Stimulated activated CD4-positive, alpha-beta T cell treated with anti-CD3 and anti-CD28 coated beads, Interleukin-1b, Interleukin-23, amount 100 ng/mL, for 4 hours (primary cell): Measurements from ENCODE around the gene SUMO1.
A peak's percentile ranks its signal among the peaks of the same experiment; 100 is the strongest.
"Not testable (repeated sequence)": the region's sequence is repeated elsewhere in the genome, so short reads cannot be mapped to it uniquely, and the experiment has no call there.

Source experiments
- DNase-seq, 2 donors: peaks; one replicate each; pipeline ENCODE4 v3.0.0-alpha.2; 2020; ENCODE audit warnings: low read depth in 2 of 2

Gene SUMO1

DNA sequence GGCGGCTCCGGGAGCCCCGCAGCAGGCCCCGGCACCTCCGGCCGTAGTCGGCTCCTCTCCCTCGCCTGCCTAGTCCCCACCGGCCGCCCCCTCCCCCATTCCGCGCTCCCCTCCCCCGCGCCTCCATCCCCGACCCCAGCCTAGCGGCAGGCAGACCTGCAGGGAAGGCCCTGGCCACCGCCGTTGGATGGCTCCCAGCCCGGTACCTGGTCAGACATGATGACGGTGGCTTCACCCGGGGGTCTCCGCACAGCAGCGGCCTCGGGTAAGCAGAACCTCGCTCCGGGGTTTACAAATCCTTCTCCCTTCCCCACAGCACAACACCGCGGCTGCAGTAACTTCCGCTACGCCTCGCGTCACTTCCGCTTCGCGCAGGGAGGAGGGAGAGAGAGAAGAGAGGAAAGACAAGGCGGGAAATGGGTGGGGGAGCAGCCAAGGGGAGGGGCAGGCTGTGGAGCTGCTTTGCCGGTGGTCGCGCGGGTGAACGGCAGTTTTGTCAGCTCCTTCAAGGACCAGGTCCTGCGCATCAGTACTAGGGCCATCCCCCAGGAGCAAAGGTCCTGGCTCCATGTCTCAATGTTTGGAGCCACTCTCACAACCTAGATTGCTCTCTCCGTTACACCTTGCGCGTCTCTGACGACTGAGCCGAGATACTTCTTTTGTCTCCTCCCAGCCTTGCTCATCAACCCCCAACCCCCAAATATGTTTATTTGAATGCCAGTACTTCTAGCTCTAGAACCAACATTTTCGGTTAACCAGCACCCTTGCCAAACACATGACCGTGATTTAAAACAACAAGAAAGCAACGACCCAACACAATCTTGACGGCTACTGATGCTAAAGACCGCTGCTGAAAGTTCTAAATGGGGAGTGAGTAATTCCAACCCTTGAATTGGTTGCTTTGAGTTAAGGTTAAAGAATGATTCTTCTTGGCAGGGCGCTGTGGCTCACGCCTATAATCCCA lies at the start of gene SUMO1:
Gene SUMO1 (minus strand): TSS at position 364 of the 964 bp plus-strand sequence. CDS start 146 bp downstream, at position 218.
- peak; percentile 78 to 79 for DNase-seq

DNA sequence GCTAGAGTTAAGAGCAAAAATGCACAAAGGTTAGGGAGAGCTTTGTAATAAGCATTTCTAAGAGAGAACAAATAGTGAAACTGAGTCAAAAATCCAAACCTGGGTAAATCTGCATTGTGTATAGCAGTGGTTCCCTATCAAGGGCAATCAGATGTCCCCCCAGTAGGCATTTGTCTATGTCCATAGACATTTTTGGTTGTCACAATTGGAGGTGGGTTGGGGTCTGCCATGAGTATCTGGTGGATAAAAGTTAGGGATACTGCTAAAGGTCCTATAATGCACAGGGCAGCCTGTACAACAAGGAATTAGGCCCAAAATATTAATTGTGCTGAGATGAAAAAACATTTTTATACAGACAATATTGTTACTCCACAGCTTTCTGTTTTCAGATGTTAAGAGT lies 48.2 kb upstream of the SUMO1 start:
- DNase-seq, result no peak

DNA sequence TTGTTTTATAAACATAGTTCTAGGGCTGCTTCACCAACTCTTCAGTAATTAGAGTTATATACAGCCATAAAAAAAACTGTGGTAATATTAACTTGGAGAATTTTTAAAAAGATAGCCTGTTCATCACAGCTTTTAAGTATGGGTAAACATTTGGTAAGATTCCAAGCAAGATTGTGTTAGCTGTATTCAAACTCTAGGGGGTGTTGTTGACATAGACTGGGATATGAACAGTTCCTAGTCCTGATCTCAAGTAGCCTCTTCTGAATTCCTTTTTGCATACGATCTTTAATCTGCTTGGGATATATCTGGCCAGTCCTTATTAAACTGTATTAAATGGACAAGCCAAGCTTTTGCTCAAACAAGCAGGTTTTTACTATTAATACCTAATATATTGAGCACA lies 40.5 kb upstream of the SUMO1 start:
- DNase-seq, result no peak

DNA sequence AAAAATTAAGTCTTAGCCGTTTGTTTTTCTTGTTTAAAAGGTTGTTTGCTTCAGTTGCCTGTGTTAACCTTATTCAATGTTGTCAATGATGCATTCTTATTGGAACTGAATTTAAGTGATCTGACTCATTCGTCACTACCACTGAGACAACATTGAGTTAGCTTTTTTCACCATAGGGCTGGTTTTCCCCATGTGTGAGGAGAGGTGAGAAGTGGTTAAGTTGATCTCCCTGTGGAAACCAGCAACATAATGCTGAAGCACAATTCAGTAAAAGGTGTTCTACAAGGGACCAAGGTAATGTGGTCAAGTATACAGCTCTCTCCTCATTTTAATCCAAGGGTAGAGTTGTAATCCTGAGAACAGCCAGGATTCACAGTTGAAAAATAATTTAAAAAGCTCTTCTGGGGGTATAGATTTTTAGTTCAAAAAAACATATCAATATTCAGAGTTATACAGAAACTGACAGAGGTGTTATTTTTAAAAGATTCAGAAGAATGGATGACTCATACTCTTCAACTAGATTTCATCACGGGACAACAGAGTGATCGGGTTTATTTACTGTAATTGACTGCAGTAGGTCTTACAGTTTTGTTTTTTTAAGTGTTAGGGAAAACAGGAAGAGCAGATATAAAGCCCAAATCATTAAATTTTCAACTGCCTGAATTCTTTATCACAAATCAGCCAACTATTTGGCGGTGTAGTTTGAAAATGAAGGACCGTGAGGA lies 39.8 kb upstream of the SUMO1 start:
- DNase-seq, result no peak

DNA sequence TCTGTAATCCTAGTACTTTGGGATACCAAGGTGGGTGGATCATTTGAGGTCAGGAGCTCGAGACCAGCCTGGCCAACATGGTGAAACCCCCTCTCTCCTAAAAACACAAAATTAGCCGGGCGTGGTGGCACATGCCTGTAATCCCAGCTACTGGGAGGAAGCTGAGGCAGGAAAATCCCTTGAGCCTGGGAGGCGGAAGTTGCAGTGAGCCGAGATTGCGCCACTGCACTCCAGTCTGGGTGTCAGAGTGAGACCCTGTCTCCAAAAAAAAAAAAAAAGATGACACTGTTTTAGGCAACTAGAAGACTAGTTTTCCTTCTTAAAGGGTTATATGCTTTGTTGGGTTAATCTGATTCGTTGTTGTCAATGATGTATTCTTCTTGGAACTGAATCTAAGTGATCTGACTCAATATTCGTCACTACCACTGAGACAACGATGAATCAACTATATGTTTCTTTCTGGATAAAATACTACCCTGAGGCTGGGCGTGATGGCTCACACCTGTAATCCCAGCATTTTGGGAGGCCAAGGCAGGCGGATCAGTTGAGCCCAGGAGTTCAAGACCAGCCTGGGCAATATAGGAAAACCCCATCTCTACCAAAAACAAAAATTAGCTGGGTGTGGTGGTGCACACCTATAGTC lies 37.8 kb upstream of the SUMO1 start:
- DNase-seq, result not testable (repeated sequence)

DNA sequence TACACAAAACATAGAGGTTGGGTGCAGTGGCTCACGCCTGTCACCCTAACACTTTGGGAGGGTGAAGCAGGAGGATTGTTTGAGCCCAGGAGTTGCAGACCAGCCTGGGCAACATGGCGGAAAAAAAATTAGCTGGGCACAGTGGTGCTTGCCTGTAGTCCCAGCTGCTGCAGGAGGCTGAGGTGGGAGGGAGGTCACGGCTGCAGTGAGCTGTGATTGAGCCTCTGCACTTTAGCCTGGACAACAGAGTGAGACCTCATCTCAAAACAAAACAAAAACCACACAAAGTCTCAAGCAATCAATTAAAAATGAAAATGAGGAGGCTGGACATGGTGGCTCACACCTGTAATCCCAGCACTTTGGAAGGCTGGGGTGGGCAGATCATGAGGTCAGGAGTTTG lies 32.1 kb upstream of the SUMO1 start:
- DNase-seq, result no peak

DNA sequence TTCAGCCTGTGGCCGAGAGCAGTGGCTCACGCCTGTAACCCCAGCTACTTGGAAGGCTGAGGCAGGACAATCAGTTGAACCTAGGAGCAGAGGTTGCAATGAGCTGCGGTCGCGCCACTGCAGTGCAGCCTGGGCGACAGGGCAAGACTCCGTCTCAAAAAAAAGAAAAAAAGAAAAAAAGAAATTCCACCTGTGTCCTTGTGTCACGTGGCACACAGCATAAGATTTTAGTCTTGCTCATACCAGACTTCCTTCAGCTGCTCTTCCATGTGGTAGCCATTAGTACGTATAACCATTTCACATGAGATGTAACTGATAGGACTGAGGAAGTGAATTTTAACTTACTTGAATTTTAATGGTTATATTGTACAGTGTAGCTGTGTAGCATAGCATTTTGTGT lies 31.2 kb upstream of the SUMO1 start:
- DNase-seq, result no peak

DNA sequence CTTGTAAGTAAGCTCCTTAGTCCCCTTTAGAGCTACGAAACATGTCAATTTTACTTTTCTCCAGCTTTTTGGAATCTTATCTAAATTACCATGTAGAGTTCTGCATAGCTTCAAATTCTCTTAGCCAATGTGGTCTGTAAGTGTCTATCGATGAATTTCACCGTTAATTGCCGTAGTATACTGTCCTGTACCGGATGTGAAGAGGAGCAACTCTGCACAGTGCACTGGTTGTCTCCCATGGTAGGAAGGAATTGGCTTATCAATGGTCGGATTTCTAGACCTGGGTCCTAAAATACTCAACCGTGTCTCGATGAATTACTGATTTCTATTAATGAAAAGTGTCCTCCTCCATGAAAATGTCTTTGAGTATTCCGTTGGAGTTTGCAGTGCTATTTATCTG lies 29.1 kb upstream of the SUMO1 start:
- no peak for DNase-seq

DNA sequence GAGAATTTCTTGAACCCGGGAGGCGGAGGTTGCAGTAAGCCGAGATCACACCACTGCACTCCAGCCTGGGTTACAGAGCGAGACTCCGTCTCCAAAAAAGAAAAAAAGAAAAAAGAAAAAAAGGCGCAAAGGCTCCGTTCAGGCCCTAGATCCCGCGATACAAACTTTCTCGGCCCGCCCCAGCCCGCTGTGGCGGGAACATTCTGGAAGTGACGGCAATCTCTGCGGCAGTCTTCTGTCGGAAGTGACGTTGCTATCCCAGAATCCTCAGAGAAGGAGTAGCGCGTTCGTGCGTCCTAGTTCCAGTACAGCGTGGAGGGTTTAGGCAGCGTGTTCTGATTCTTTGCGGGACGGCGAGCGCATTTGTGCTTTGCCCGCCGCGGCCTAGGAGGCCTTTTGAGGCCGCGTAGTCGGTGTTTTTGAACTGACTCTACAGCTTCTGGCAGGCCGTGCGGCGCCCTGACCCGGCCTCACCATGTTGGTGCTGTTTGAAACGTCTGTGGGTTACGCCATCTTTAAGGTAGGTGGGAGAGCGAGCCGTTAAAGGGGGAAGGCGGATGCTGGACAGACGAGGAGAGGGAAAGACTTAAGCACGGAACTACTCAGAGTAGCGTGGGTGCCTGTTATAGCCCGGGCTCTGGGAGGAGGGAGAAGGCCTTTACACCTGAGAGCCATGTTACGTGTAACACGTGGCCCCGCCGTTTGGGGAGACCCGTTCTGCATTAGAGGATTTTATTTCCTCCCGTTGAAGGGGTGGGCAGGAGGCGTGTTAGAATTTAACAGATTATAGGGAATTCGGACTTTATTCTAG lies 27.3 kb upstream of the SUMO1 start, which contains the start of gene NOP58:
Gene NOP58 (plus strand): TSS at position 297 of the 811 bp plus-strand sequence. CDS start 179 bp downstream, at position 476.
- peak; percentile 74 to 80 for DNase-seq

DNA sequence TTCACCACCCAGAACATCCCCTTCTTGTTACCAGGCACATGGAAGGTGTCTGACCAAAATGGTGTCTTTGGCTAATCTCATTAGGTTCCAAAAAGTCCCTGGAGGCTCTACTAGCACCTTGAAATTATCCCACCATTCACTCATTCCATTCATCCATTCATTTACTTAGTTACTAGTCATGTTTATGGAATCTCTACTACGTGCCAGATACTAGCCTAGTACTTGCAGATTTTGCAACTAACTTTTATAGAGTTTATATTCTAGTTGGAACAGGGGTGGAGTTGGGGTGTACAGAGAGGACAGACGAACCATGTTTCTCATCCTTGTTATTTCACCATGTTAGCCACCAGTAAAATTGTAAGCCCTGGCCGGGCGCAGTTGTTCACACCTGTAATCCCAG lies 23.1 kb upstream of the SUMO1 start:
- DNase-seq, result no peak

DNA sequence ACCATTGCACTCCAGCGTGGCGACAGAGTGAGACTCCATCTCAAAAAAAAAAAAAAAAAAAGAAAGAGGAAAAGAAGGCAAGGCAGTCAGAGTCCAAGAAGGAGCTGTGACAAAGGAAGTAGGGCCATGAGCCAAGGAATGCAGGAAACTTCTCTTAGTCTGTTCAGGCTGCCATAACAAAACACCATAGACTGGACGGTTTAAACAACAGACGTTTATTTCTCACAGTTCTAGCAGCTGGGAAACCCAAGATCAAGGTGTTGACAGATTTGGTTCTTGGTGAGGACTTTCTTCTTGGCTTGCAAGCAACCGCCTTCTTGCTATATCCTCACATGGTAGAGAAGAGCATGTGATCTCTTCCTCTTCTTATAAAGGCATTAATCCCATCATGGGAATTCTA lies 13.1 kb upstream of the SUMO1 start:
- no peak for DNase-seq

DNA sequence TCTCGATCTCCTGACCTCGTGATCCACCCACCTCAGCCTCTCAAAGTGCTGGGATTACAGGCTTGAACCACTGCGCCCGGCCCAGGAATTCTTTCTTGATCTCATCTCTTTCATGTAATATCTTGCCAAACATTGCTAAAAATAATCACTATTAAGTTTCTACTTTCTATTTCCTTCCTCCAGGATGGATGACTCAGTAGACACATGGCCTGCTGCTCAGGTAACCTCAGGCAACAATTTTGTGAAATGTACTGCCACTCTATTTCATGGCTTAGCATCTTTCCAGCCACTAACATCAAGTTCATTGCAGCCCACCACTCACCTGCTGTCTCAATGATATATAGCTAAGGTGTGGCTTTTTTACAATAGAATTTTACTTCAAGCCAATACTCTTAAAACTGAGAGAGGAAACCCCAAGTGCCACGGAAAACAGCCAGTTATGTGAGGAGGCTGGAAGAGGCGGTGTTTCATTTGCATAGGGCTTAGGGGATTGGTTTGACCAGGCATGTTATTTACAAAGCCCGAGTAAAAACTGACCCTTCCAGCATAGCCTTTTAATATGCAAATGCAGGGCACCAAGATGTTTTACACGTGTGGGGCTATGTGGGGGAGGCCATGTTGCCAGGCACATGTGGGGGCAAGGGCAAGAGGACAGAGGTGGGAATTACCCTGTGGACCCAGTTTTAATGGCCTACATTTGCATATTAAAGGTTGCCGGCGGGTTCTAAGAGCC lies 11.3 kb upstream of the SUMO1 start:
- DNase-seq, result no peak

DNA sequence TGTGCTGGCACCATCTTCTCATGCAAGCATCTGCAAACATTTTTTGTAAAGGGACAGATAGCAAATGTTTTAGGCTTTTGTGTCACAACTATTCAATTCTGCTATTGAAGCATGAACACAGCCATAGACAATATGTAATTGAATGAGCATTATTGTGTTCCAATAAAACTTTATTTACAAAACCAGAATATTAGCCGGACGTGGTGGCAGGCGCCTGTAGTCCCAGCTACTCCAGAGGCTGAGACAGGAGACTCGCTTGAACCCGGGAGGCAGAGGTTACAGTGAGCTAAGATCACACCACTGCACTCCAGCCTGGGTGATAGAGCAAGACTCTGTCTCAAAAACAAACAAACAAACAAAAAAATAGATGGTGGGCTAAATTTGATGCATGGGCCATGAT lies 9.3 kb upstream of the SUMO1 start:
- not testable (repeated sequence) for DNase-seq

DNA sequence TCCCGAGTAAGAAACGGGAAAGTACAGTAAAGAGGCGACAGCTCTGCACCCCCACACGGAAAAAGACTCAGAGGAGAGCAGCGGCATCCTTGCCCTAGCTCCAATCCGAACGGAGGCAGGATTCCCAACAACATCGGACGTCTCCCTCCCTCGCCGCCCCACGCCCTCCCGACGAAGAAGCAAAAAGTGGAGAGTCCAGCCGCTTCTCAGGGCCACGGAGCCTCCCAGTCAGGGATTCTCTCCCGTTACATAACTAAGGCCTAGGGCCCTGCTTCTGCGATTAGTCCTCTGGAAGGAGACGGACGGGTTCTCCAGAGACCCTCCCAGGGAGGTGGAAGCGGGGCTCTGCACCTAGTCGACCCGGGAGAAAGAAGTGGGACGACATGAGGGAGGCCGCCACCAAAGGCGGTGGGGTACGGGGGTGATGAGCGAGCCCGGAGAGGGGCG lies 587 bp downstream of the SUMO1 start:
- peak in 1 of 2 donors; percentile 3 for DNase-seq

DNA sequence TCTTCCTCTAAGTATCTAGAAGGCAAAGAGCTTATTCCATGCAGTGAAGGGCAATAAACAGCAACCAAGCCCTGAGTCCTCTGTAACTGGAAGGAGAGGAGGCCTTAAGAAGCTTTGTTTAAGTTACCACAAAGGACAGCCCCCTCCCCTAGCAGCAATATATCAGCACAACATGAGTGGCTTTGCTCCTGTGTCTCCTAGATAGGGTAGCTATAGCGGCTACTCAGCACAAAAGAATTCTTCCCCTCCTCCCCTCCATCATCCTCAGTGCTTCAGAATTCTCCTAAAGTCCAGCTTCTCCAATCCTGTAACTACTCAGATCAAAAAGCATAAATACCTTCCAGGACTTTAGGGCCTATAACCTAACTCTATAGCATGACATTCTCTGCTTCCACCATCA lies 16.5 kb downstream of the SUMO1 start:
- no peak for DNase-seq

DNA sequence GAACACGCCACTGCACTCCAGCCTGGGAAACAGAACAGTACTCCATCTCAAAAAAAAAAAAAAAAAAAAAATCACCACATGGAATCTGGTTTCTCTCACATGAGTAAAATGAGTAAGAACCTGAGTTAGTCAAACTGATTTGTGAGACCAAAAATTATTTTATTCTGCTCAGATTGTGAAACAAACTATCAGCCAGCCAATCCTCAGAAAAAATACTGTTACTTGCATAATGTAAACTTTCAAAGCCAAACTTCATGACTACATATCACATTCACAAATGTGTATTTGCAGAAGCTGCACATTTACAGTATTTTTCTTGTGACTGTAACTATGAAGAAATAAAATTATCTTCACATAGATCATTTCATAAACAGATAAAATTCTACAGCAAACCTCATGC lies 23.2 kb downstream of the SUMO1 start:
- DNase-seq, result no peak

DNA sequence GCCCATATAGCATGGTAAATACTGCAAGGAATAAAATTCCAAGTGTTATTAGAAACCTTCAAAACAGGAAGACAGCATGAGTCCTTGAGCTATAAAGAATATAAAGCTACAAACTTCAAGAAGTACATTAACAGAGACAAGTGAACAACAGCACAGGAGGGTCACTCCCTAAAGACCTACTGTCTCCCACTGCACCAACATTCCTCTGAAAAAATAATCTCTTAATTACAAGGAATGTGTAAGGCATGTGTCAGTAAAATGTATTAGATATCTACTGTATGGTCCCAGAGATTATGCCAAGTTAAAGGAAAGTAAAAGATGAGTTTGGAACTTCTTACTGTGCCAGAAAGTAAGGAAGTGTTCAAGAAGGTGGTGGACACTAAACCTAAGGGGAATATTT lies 29.9 kb downstream of the SUMO1 start:
- DNase-seq, result no peak

DNA sequence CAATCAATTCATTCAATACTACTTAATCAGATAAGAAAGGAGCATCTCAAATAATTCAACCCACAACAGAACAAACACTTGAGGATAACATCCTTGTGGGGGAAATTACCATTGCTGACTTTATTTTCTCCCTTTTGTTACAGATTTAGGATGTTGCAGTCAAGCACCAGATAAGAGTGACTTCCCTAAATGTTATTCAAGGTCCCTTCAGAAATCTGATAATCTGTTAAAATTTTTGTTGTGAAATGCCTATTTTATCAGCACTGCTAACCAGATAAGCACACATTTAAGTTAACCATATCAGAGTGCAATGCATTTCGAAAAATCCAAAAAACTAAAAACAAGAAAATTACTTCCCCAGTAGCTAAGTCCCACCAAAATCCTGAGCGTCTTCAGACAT lies 33.5 kb downstream of the SUMO1 start:
- DNase-seq, result no peak

DNA sequence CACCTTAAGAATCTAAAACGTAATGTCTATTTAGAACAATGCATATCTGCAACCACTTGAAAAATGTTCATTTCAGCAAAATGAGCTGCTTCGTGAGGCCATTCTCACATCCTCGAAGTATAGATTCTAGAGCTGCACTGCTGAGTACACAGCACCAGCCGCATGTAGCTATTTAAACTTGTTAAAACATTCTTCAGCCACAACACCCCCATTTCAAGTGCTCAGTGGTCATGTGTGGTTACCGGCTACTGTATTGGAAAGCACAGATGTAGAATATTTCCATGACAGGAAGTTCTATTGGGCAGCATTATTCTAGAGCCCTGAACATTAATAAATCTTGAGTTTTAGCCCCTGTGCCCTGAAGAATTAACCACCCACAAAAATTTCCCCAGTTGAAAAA lies 35.0 kb downstream of the SUMO1 start:
- no peak for DNase-seq
